GM12872 (cell line): ENCODE results near the gene STAP1.

Experiments
- TF ChIP-seq, protein P1 (sequence below): IDR thresholded peaks from 3 replicates; pipeline ENCODE4 v1.5.1; 2011; ENCODE audit warnings: low read depth, mild to moderate bottlenecking, low read length, moderate library complexity; ENCODE audit not compliant: insufficient read depth

Gene STAP1

DNA sequence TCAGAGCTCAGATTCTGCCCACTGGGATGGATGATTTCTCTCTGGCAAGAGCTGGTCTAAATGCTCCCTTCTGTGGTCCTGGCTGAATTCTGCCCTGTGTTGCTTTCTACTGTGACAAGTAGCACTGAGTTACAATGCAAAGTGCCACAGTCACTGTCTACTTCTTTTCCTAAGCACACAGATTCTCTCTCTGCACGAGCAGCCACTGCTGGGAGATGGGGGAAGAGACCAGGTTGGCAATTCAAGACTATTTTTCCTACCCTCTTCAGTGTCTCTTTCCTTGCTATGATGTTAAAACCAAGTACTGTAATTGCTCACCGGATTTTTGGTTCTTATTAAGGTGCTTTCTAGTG is 45.5 kb downstream of the STAP1 start:
- TF ChIP-seq, protein P1, sequence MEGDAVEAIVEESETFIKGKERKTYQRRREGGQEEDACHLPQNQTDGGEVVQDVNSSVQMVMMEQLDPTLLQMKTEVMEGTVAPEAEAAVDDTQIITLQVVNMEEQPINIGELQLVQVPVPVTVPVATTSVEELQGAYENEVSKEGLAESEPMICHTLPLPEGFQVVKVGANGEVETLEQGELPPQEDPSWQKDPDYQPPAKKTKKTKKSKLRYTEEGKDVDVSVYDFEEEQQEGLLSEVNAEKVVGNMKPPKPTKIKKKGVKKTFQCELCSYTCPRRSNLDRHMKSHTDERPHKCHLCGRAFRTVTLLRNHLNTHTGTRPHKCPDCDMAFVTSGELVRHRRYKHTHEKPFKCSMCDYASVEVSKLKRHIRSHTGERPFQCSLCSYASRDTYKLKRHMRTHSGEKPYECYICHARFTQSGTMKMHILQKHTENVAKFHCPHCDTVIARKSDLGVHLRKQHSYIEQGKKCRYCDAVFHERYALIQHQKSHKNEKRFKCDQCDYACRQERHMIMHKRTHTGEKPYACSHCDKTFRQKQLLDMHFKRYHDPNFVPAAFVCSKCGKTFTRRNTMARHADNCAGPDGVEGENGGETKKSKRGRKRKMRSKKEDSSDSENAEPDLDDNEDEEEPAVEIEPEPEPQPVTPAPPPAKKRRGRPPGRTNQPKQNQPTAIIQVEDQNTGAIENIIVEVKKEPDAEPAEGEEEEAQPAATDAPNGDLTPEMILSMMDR = no peak

DNA sequence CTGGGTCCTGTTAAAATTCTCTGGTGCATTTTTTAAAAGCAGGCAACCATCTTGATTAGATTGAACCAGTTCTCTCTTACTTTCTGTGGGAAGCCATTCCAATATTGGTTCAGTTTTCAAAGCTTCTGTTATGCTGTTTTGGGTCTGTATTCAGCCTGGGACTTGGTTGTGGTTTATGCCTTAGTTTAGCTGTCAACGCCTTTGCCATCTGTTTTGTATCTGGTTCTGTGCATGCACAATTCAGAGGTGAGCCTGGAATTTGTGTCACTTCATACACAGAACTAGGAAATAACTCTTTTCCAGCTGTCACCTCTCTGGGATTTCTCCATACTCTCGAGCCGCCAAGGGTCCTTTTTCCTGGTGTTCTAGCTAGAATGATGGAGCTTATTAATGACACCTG is 46.2 kb downstream of the STAP1 start:
- TF ChIP-seq, protein P1 = no peak

DNA sequence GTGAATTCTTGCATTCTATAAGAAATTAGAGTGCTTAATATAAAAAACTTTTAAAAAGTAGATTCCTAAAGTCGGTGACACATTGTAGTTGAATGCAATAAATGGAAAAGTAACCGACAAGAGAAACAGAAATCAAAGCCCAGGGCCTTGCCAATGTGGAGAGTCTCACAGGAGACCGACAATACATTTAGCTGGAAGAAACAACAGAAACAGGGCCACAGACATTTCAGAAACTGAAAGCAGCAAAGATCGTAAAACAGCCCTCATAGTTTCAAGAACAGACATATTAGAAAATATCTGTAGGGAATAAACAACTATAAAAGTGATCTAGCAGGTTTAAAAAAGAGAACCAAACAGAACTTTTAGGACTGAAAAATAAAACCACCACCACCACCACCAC is 49.5 kb downstream of the STAP1 start:
- TF ChIP-seq, protein P1 = no peak

DNA sequence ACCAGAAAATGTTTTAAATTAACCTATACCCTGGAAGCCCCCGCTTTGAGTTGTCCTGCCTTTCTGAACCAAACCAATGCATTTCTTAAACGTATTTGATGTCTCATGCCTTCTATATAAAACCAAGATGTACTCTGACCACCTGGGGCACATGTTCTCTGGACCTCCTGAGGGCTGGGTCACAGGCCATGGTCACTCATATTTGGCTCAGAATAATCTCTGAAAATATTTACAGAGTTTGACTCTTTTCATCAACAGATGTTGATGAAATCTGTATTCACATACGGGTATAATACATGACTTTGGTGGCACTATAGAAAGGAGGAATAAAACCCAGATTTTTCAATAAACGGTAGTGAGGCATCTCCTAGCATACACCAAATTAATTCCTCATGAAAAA is 55.7 kb downstream of the STAP1 start:
- TF ChIP-seq, protein P1 = no peak

DNA sequence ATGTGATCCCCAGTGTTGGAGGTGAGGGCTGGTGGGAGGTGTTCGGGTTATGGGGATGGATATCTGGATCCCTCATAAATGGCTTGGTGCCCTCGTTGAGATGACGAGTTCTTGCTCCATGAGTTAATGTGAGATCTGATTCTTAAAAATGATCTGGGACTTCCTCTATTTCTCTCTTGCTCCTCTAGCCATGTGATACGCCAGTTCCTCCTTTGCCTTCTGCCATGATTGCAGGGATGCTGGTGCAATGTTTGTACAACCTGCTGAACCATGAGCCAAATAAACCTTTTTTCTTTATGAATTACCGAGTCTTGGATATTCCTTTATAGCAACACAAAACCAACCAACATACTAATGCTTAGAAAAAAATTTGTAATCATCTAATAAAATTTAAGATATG is 56.6 kb downstream of the STAP1 start:
- TF ChIP-seq, protein P1 = no peak

DNA sequence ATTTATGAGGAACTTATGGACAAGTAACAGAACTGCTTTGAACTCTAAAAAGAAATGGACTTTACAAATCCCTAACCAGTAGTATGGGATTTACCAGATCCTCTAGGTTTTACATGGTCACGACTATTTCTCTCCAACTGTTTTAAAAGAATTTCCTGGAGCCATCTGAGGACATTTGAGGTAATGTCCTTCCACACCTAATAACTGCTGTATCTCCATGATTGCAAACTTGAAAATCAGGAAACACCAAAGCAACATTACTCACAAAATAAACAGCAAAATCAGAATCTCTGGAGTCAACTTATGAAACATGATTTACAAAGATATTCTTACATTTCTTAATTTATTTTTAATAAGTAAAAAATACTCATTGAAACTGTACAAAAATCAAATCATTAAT is 58.0 kb downstream of the STAP1 start:
- TF ChIP-seq, protein P1 = no peak

DNA sequence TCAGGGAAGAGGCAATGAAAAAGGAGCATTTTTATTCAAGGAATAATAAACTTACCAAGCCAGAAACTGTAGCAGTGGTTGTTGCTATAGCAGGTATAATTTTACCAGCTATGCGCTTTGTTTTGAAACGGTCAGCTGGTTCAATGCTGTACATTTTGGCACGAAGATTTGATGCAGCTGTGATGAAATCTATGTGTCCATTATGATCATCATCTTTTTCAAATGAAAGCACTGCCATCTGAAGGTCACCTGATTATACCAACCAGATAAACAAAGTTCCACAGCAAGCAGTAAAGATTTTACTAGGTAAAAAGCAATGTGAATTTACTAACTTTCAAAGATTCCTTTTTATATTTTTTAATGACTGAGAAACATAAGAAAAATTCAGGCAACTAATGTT is 66.4 kb downstream of the STAP1 start:
- TF ChIP-seq, protein P1 = no peak

DNA sequence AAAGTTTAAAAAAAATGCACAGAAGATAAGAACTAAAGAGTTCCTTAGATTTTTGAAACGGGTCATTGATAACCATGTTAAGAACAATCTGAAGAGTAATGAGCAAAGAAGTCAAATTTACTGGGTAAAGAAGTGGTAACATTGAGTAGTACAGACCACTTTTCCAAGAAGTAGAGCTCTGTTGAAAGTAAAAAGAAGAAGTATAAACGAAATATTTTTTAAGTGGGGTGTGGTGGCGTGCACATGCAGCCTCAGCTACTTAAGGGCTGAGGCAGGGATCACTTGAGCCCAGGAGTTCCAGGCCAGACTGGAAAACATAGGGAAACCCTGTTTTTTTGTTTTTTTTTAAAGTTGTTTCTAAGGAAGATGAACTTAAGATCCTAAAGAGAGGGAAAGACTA is 74.0 kb downstream of the STAP1 start:
- TF ChIP-seq, protein P1 = no peak
